ENCODE results near the gene FDXACB1.

Gene FDXACB1

DNA sequence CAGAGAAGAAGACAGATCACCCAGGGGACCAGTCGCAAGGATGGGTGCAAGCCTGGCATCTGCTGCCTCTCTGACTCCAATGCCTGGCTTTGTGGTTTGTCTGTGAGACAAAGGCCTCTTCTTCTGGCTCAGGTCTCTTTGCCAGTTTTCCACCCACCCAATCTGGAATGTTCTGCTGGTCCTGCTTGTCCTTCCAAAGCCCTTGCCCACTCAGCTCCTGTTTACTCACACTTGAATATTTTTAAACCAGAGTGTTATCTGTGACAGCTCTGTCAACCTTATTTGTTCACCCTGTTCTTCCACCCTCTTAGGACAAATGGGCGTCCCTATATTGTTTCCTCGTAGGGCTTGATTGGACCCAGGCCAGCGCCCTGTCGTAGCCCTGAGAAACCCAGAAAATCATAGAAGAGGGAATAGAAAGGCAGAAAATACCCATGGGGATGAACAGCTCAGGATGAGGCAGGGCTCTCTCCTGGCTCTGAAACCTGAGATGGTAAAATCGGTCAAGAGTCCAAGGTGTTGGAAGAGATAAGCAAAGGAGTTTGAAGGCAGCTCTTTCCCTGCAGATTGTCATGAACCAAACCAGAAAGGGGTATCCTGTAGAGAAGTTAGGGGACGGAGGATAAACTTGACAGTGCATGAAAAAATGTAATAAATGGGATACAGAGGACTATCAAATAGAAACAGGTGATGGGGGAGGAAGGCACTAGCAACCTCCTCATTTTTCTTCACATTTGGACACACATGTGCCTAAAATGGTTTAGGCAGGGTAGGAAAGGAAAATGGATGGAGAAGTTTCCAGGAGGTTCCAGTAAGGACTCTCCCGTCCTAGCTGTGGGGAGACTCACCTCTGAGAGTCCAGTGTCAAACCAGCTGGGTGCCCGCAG lies 32.0 kb upstream of the FDXACB1 start:
- TF ChIP-seq CTCF (IDR thresholded peaks at IDR 0.05; ENCODE audit: low read length) (no peak), EZH2phosphoT487 (IDR thresholded peaks at IDR 0.05; ENCODE audit: low read length) (no peak), EZH2 (optimal IDR thresholded peaks at IDR 0.05; ENCODE audit: low read depth, low read length) (no peak)
- H3F3A ChIP-seq (ENCODE audit: insufficient read depth, low read length), result no peaks in the 10 kb centered on the region
- H2AFZ ChIP-seq (ENCODE audit: low read length), result no peak overlapping the region
- no peak overlapping the region for H3K27ac ChIP-seq (ENCODE audit: low read length)
- H3K4me1 ChIP-seq (ENCODE audit: low read length), result no peaks in the 10 kb centered on the region
- H3K9me3 ChIP-seq (replicated peaks; ENCODE audit: insufficient read depth, low read length), result no peaks in the 10 kb centered on the region
- no peaks in the 10 kb centered on the region; the same call in 1 of the 2 replicates for H3K27me3 ChIP-seq (replicated peaks; ENCODE audit: insufficient read depth, low read length)
- no peaks in the 10 kb centered on the region for H3K36me3 ChIP-seq (replicated peaks; ENCODE audit: insufficient read depth, low read length)
- H3K9me2 ChIP-seq (replicated peaks; ENCODE audit: insufficient read depth, low read length), result no peaks in the 10 kb centered on the region
- H4K20me1 ChIP-seq (ENCODE audit: insufficient read depth, low read length), result no peaks in the 10 kb centered on the region
- no peak overlapping the region for H3K4me2 ChIP-seq (ENCODE audit: low read depth, low read length)
- H3K4me3 ChIP-seq (ENCODE audit: low read length), result no peak overlapping the region
- DNase-seq, result no peak
- H3K9ac ChIP-seq (ENCODE audit: low read length), result no peak overlapping the region
- no peaks in the 10 kb centered on the region for H3K79me2 ChIP-seq (ENCODE audit: low read length)

DNA sequence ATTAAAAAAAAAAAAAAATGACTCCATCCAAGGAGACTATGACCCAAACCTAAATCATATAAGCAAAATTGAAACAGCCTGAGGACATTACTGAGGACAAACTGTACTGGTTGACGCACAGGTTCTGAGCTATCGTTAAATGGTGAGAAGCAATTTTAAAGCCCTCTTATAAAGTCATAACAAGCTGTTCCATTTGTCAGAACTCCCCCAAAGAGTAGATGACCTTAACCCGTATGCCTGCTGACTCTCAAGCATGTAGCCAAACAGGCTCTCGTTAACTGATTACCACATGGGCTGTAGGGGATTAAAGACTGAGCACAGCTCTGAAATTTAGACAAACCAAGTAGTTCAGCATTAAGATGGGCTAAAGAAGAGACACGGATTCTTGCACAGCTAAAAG lies 30.4 kb upstream of the FDXACB1 start:
- H3K27ac ChIP-seq (ENCODE audit: low read length), result no peak overlapping the region
- TF ChIP-seq CTCF (IDR thresholded peaks at IDR 0.05; ENCODE audit: low read length) (no peak), EZH2 (optimal IDR thresholded peaks at IDR 0.05; ENCODE audit: low read depth, low read length) (no peak), EZH2phosphoT487 (IDR thresholded peaks at IDR 0.05; ENCODE audit: low read length) (no peak)

GRCh38 chr11:111908639-111909305 lies 29.8 kb upstream of the FDXACB1 start:
- no peaks in the 10 kb centered on the region for H3K9me2 ChIP-seq (replicated peaks; ENCODE audit: insufficient read depth, low read length)
- H3K4me2 ChIP-seq (ENCODE audit: low read depth, low read length), result no peak overlapping the region
- no peak for TF ChIP-seq EZH2phosphoT487 (IDR thresholded peaks at IDR 0.05; ENCODE audit: low read length)
- no peak for TF ChIP-seq CTCF (IDR thresholded peaks at IDR 0.05; ENCODE audit: low read length)
- TF ChIP-seq EZH2 (optimal IDR thresholded peaks at IDR 0.05; ENCODE audit: low read depth, low read length), result no peak
- no peaks in the 10 kb centered on the region for H3K36me3 ChIP-seq (replicated peaks; ENCODE audit: insufficient read depth, low read length)
- H2AFZ ChIP-seq (ENCODE audit: low read length), result no peak overlapping the region
- H3K4me1 ChIP-seq (ENCODE audit: low read length), result no peaks in the 10 kb centered on the region
- H3F3A ChIP-seq (ENCODE audit: insufficient read depth, low read length), result no peaks in the 10 kb centered on the region
- no peak for DNase-seq
- H3K4me3 ChIP-seq (ENCODE audit: low read length), result no peak overlapping the region
- H3K27ac ChIP-seq (ENCODE audit: low read length), result no peak overlapping the region
- H3K9me3 ChIP-seq (replicated peaks; ENCODE audit: insufficient read depth, low read length), result no peaks in the 10 kb centered on the region
- no peaks in the 10 kb centered on the region for H4K20me1 ChIP-seq (ENCODE audit: insufficient read depth, low read length)
- no peaks in the 10 kb centered on the region; the same call in 1 of the 2 replicates for H3K27me3 ChIP-seq (replicated peaks; ENCODE audit: insufficient read depth, low read length)
- H3K9ac ChIP-seq (ENCODE audit: low read length), result no peak overlapping the region
- no peaks in the 10 kb centered on the region for H3K79me2 ChIP-seq (ENCODE audit: low read length)

More for the DNA sequence above, 30.4 kb upstream of the FDXACB1 start:
- Histone ChIP-seq H2AFZ (ENCODE audit: low read length) (no peak overlapping the region), H3K4me3 (ENCODE audit: low read length) (no peak overlapping the region), H3K27me3 (replicated peaks; ENCODE audit: insufficient read depth, low read length) (no peaks in the 10 kb centered on the region; the same call in 1 of the 2 replicates), H3K4me1 (ENCODE audit: low read length) (no peaks in the 10 kb centered on the region), H3K9me2 (replicated peaks; ENCODE audit: insufficient read depth, low read length) (no peaks in the 10 kb centered on the region), H3K9ac (ENCODE audit: low read length) (no peak overlapping the region), H3K9me3 (replicated peaks; ENCODE audit: insufficient read depth, low read length) (no peaks in the 10 kb centered on the region), H3K36me3 (replicated peaks; ENCODE audit: insufficient read depth, low read length) (no peaks in the 10 kb centered on the region), H3K4me2 (ENCODE audit: low read depth, low read length) (no peak overlapping the region), H3F3A (ENCODE audit: insufficient read depth, low read length) (no peaks in the 10 kb centered on the region), H4K20me1 (ENCODE audit: insufficient read depth, low read length) (no peaks in the 10 kb centered on the region), H3K79me2 (ENCODE audit: low read length) (no peaks in the 10 kb centered on the region)
- no peak for DNase-seq
